Stomach (tissue), 4 donors: ENCODE results near the gene SMIM17.

Experiments used
- EP300 ChIP-seq: sonication (generic); formaldehyde crosslinking; IDR thresholded peaks from one replicate; pipeline ENCODE4 v1.6.1; 2017; ENCODE audit warnings: antibody characterized with exemption
- POLR2A ChIP-seq, 4 donors: fragments of 450-650 bp; IDR thresholded peaks; one replicate each; pipeline ENCODE4 v1.6.1; 2016; ENCODE audit warnings: antibody characterized with exemption in 4 of 4, control low read depth in 2 of 4, mild to moderate bottlenecking in 1 of 4, moderate library complexity in 1 of 4
- POLR2AphosphoS5 ChIP-seq, 3 donors: sonication (generic); formaldehyde crosslinking; IDR thresholded peaks; one replicate each; pipeline ENCODE4 v1.6.1; 2016; ENCODE audit warnings: antibody characterized with exemption in 3 of 3
- TF ChIP-seq, protein P1 (sequence below), 7 experiments: fragments of 450-650 bp in 4 of 7; fragments of 200-600 bp in 3 of 7; sonication (generic) in 3 of 7; IDR thresholded peaks; one replicate each; pipeline ENCODE4 v1.5.1; 2016 to 2019; ENCODE audit warnings: antibody characterized with exemption in 7 of 7, control low read depth in 2 of 7, mild to moderate bottlenecking in 1 of 7

DNA sequence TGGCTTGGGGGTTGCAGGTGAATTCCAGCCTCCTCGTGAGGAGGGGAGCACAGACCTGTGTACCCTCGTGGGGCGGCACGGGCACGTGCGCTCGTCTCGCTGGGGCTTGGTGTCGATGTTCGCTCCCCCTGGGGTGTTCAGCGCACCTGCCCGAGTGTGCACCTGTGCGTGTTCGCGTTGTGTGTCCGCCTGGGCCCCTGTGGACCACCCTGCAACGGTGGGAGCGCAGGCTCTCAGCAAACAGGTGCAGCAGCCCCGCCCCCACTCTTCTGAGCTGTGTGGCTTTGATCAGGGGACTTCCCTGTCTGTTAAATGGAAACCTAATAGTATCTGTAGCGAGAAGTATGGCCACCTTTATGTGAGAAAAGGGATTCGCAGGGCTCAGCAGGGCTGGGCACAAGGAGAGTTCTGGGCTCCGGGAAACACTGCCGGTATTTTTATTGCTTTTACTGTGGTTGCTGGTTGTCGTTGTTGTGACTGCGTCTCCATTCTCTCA is 549 bp downstream of the SMIM17 start:
- TF ChIP-seq, protein P1, sequence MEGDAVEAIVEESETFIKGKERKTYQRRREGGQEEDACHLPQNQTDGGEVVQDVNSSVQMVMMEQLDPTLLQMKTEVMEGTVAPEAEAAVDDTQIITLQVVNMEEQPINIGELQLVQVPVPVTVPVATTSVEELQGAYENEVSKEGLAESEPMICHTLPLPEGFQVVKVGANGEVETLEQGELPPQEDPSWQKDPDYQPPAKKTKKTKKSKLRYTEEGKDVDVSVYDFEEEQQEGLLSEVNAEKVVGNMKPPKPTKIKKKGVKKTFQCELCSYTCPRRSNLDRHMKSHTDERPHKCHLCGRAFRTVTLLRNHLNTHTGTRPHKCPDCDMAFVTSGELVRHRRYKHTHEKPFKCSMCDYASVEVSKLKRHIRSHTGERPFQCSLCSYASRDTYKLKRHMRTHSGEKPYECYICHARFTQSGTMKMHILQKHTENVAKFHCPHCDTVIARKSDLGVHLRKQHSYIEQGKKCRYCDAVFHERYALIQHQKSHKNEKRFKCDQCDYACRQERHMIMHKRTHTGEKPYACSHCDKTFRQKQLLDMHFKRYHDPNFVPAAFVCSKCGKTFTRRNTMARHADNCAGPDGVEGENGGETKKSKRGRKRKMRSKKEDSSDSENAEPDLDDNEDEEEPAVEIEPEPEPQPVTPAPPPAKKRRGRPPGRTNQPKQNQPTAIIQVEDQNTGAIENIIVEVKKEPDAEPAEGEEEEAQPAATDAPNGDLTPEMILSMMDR (IDR thresholded peaks at IDR 0.05) = no peak
- TF ChIP-seq EP300 (no peak), POLR2A (IDR thresholded peaks at IDR 0.05) (no peak), POLR2AphosphoS5 (IDR thresholded peaks at IDR 0.05) (no peak)
